WTC11 (cell line): Measurements from ENCODE around the gene RPL18A. TPM values are rescaled to one million over a fixed set of nuclear protein-coding genes. Genes with fewer than 3 reads are reported as not detected.

Experiments used
- ATAC-seq: fragments of 200-7000 bp; cut with Tn5 transposase; 2 replicates; pipeline ENCODE4 v1.10.0; 2021; ENCODE audit warnings: mild to moderate bottlenecking, moderate library complexity
- CTCF ChIA-PET: fragments of 300-600 bp; sonication (Branson Sonifier 250); formaldehyde crosslinking; loops from one replicate; lab custom pipeline; 2021; ENCODE audit warnings: antibody characterized with exemption; lab: Charles Lee
- POLR2A ChIA-PET: fragments of 350-600 bp; sonication (Branson Sonifier 250); formaldehyde crosslinking; loops from one replicate; lab custom pipeline; 2021; ENCODE audit warnings: antibody characterized with exemption; lab: Charles Lee
- DNase-seq: peaks from one replicate; pipeline ENCODE4 v3.0.0; 2021; ENCODE audit warnings: low spot score
- H3K27ac Mint-ChIP-seq: 2 replicates; pipeline ENCODE4 v1.8.0; 2021; ENCODE audit warnings: mixed read lengths
- H3K27me3 Mint-ChIP-seq: 2 replicates; pipeline ENCODE4 v1.8.0; 2021; ENCODE audit warnings: low read depth, mild to moderate bottlenecking, moderate library complexity, mixed read lengths
- H3K36me3 Mint-ChIP-seq: 2 replicates; pipeline ENCODE4 v1.8.0; 2021; ENCODE audit warnings: mixed read lengths
- H3K4me1 Mint-ChIP-seq: 2 replicates; pipeline ENCODE4 v1.8.0; 2022; ENCODE audit warnings: mixed read lengths
- H3K4me3 Mint-ChIP-seq: 2 replicates; pipeline ENCODE4 v1.8.0; 2021; ENCODE audit warnings: mild to moderate bottlenecking, moderate library complexity, mixed read lengths
- H3K9me3 Mint-ChIP-seq: 2 replicates; pipeline ENCODE4 v1.8.0; 2021; ENCODE audit warnings: mixed read lengths
- ARID4B ChIP-seq: sonication (generic); formaldehyde crosslinking; IDR thresholded peaks from 2 replicates; pipeline ENCODE4 v1.8.0; 2023; ENCODE audit warnings: missing genetic modification reagents, mild to moderate bottlenecking, borderline replicate concordance
- CDX4 ChIP-seq: fragments of 250-450 bp; sonication (Bioruptor Pico); IDR thresholded peaks from 2 replicates; pipeline ENCODE4 v1.9.0; 2021; ENCODE audit warnings: moderate library complexity, mild to moderate bottlenecking, inconsistent platforms, borderline replicate concordance
- CREB1 ChIP-seq: sonication (generic); formaldehyde crosslinking; IDR thresholded peaks from 2 replicates; pipeline ENCODE4 v1.8.0; 2023; ENCODE audit warnings: mild to moderate bottlenecking, missing genetic modification reagents
- FOXP1 ChIP-seq: sonication (generic); formaldehyde crosslinking; IDR thresholded peaks from 2 replicates; pipeline ENCODE4 v1.8.0; 2022; ENCODE audit warnings: missing genetic modification reagents, mild to moderate bottlenecking, moderate library complexity, borderline replicate concordance
- GABPB1 ChIP-seq: sonication (generic); formaldehyde crosslinking; IDR thresholded peaks from 2 replicates; pipeline ENCODE4 v1.8.1; 2023; ENCODE audit warnings: mild to moderate bottlenecking, missing genetic modification reagents
- HMGA2 ChIP-seq: fragments of 250-450 bp; sonication (Bioruptor Pico); IDR thresholded peaks from 2 replicates; pipeline ENCODE4 v1.4.0; 2021; ENCODE audit warnings: mild to moderate bottlenecking, moderate library complexity
- NR2C2 ChIP-seq: sonication (generic); formaldehyde crosslinking; IDR thresholded peaks from 2 replicates; pipeline ENCODE4 v1.8.0; 2022; ENCODE audit warnings: mild to moderate bottlenecking, missing genetic modification reagents
- SMAD4 ChIP-seq: sonication (generic); formaldehyde crosslinking; IDR thresholded peaks from 2 replicates; pipeline ENCODE4 v1.8.0; 2022; ENCODE audit warnings: mild to moderate bottlenecking, missing genetic modification reagents
- TEAD4 ChIP-seq: sonication (generic); formaldehyde crosslinking; IDR thresholded peaks from 2 replicates; pipeline ENCODE4 v1.8.0; 2022; ENCODE audit warnings: mild to moderate bottlenecking, missing genetic modification reagents
- ZNF232 ChIP-seq: sonication (generic); formaldehyde crosslinking; IDR thresholded peaks from 2 replicates; pipeline ENCODE4 v1.8.0; 2022; ENCODE audit warnings: mild to moderate bottlenecking, missing genetic modification reagents
- ZNF416 ChIP-seq: fragments of 250-450 bp; sonication (Bioruptor Pico); IDR thresholded peaks from 2 replicates; pipeline ENCODE4 v1.9.0; 2021; ENCODE audit warnings: mild to moderate bottlenecking, inconsistent platforms
- ZSCAN18 ChIP-seq: fragments of 250-450 bp; sonication (Bioruptor Pico); IDR thresholded peaks from 2 replicates; pipeline ENCODE4 v2.1.2; 2022; ENCODE audit warnings: mild to moderate bottlenecking, moderate library complexity
- total RNA-seq: library from RNA; stranded (reverse); gene quantifications from 3 replicates; pipeline ENCODE4 v1.2.3, GENCODE V29; 2021
- TF ChIP-seq, protein P1 (sequence below): sonication (generic); formaldehyde crosslinking; IDR thresholded peaks from 2 replicates; pipeline ENCODE4 v1.8.0; 2023; ENCODE audit warnings: missing genetic modification reagents

The RPL18A gene
- total RNA-seq, 1 experiment from 2014 or later, result 2,950 TPM

- TF ChIP-seq ARID4B (CRISPR knock-in tag) (no peak), GABPB1 (CRISPR knock-in tag) (no peak), ZNF232 (CRISPR knock-in tag) (no peak), CREB1 (no peak), ZNF416 (CRISPR knock-in tag) (no peak)
- TF ChIP-seq, protein P1, sequence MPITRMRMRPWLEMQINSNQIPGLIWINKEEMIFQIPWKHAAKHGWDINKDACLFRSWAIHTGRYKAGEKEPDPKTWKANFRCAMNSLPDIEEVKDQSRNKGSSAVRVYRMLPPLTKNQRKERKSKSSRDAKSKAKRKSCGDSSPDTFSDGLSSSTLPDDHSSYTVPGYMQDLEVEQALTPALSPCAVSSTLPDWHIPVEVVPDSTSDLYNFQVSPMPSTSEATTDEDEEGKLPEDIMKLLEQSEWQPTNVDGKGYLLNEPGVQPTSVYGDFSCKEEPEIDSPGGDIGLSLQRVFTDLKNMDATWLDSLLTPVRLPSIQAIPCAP (CRISPR knock-in tag), result no peak
Measured at GRCh38 chr19:17829855-17830566, 29.7 kb upstream of the RPL18A start (continued).

- no peaks in the 10 kb centered on the region for H3K9me3 Mint-ChIP-seq
- H3K4me1 Mint-ChIP-seq, result peaks cover 26% of the 10 kb centered on the region
- peak overlapping the region; percentile 83 for H3K4me3 Mint-ChIP-seq
- CTCF ChIA-PET, result interaction anchor here (0.6 to 1.8 kb wide), 39 partner anchors 9 to 694 kb away, joined by 3 to 35 read pairs (median 4); partner anchors contain the start of genes B3GNT3, CCDC124, JAK3 and PGLS
- H3K27ac Mint-ChIP-seq, result peak overlapping the region; percentile 99
- peak; percentile 84 for ATAC-seq
- TF ChIP-seq, protein P1 (CRISPR knock-in tag), result no peak
- no peak for TF ChIP-seq CDX4
- TF ChIP-seq FOXP1 (CRISPR knock-in tag), result no peak
- TF ChIP-seq SMAD4 (CRISPR knock-in tag), result no peak
- TF ChIP-seq ZSCAN18, result no peak
- no peak for TF ChIP-seq NR2C2 (CRISPR knock-in tag)
- no peak for TF ChIP-seq HMGA2 (CRISPR knock-in tag)
- no peak for TF ChIP-seq TEAD4 (CRISPR knock-in tag)
- peak; percentile 98 for DNase-seq
- no peaks in the 10 kb centered on the region for H3K36me3 Mint-ChIP-seq
- POLR2A ChIA-PET, result interaction anchor here (0.6 to 1.8 kb wide), 10 partner anchors 11 to 428 kb away, joined by 3 to 11 read pairs (median 4); partner anchors contain the start of gene RPL18A
- peaks cover 20% of the 10 kb centered on the region for H3K27me3 Mint-ChIP-seq
Measured at GRCh38 chr19:17830567-17831418, 28.9 kb upstream of the RPL18A start.
